Frontal cortex (tissue), 4 donors: Measurements from ENCODE around the gene SLF1. TPM values are rescaled to one million over a fixed set of nuclear protein-coding genes. Genes with fewer than 3 reads are reported as not detected.
"Not testable (repeated sequence)": the region's sequence is repeated elsewhere in the genome, so short reads cannot be mapped to it uniquely, and the experiment has no call there.

ENCODE experiments used
- DNase-seq, 2 donors: peaks; one replicate each; pipeline ENCODE4 v3.0.0; 2012; ENCODE audit warnings: low spot score in 2 of 2
- FAIRE-seq: peaks from 2 replicates; lab custom pipeline; 2012; peaks lifted over from hg19 to GRCh38; lab: Jason Lieb, UNC
- total RNA-seq: library from RNA; depleted of rRNA; stranded (reverse); fragments of >200 nt; gene quantifications from one replicate; pipeline ENCODE4 v1.2.3, GENCODE V29; 2014
- donor health status: control.
- donor health status: control.
- donor health status: control.

SLF1 gene
- total RNA-seq: 92.5 TPM

DNA sequence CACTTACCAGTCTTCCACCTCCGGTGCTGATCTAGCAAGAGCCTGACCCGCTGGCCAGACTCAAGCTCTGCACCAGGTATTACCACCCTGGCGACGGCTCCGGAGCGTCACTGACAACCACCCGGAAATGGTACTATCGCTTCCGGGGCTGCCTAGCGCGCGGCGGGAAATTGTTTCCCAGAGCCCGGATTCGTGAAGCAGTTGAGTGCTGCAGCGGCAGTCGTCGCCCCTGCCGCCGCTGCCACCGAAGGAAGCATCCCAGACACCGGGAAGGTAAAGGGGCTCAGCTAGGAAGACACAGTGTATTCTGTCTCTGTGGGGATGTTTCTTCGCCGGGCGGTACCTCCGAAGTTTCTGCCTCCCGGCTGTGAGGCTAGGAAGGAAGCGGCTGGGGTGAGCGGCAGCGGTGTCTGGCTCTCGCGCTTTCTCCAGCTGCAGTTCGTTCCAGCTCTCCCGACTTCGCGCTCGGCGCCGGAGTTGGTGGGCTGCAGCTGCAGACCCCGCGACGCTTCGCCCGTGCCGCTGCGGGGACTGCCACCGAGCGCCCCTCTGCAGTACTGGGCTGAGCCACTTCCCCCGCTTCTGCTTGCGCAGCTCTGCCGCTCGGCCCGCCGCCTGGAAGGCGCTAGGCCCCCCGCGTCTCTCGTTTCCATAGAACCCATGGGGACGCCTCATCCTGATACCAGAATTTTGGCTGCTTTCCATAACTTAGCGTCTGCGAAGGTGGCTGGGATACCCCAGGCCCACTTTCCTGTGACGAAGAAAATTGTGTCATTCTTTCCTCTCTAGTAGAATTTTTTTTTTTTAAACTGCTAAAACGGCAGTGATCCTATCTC is at the start of gene SLF1, which contains the start of gene KIAA0825:
Gene SLF1, plus strand, starts transcription at position 177 of the 836 bp plus-strand sequence. CDS start 10,142 bp downstream, outside the sequence.
Gene KIAA0825, minus strand, starts transcription at position 112 of the 836 bp plus-strand sequence. CDS start 81,478 bp downstream, outside the sequence.
- FAIRE-seq: no peak
- DNase-seq: peak; percentile 69 to 76

DNA sequence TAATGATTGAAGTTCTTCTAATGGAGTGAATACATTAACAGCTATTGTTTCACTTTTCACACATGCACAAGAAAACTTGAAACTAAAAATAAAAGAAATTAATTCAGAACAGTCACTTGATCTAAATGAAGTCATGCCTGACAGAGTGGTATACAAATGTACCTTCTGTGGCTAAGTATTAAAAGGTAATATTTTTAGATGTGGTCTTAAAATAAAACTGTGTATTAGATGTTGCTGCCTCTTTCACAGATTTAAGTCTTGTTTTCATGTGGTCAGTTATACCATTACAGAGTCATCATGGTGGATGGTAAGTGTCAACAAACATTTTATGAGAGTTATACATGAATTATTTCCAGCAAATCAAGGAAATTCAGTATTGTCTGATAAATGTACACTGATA is 47.1 kb upstream of the SLF1 start:
- DNase-seq (no peak), FAIRE-seq (no peak)

DNA sequence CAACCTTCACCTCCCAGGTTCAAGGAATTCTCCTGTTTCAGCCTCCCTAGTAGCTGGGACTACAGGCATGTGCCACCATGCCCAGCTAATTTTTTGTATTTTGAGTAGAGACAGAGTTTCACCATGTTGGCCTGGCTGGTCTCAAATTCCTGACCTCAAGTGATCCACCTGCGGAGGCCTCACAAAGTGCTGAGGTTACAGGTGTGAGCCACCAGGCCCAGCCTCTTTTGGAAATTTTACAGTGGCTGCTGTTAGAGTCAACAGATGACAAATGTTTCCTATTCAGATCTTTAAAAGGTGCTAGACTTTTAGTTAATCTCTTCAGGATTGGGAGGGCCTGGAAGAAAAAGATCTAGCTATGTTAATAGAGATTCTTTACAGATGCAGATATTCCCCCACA is 45.1 kb upstream of the SLF1 start:
- DNase-seq, FAIRE-seq: not testable (repeated sequence)

DNA sequence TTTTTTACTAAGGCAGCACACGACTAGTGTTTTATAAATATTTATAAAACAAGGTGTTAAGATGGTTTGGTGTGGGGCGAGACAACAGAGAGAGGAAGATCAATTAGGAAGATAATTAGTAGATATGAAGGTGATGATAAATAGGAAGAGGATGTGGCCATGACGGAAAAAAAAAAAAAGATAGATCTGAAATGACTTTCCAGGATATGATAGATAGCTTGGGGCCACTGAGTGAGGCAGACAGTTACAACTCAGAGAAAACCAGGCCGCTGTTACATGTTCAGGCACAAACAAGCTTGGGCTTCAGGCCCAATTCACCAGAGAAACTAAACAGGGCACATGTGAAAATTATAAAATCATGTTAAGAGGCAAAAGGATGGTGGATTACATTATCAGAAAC is 43.3 kb upstream of the SLF1 start:
- DNase-seq (no peak), FAIRE-seq (no peak)

DNA sequence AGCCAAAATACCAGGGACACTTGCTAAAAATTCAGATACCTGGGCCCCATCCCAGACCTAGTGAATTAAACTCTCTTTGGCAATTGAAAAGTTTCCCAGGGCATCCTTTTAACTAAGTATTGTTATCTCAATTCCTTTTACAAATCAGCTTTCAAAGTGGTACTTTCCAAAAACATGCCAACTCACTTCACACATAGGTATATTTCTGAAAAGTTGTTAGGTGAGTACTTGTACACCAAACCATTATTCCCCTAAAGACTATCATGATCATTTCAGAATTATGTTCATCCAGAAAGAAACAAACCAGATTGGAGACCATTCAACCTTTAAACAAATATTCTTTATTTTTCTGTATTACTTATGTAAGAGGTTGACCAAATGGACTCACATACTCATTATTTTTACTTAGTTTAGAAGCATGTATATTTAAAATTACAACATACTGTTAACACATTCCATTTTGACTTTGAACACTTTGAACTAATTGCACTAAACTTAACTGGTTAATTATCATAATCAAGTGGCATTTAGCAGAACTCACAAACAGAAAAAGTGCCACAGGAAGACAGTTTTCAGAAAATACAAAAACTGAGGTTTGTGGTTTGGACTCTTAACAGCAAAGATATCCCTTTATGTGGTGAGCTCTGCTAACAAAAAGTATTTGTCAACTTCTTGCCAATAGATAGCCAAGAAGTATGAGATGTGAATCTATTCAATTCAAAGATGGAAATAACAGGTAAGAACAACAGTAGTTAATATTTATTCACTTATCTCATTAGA is 40.8 kb upstream of the SLF1 start:
- DNase-seq (no peak), FAIRE-seq (no peak)

DNA sequence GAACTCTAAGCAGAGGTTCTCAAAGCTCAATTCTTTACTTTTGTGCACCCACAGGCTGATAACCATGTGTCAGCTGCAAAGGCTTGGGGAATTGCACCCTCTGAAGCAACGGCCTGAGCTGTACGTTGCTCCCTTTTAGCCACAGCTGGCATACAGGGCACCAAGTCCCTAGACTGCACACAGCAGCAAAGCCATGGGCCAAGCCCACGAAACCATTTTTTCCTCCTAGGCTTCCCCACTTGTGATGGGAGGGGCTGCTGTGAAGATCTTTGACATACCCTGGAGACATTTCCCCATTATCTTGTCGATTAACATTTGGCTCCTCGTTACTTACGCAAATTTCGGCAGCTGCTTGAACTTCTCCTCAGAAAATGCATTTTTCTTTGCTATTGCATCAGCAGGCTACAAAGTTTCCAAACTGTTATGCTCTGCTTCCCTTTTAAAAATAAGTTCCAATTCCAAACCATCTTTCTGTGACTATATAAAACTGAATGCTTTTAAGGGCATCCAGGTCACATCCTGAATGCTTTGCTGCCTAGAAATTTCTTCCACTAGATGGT is 23.1 kb upstream of the SLF1 start:
- FAIRE-seq (no peak), DNase-seq (no peak)

DNA sequence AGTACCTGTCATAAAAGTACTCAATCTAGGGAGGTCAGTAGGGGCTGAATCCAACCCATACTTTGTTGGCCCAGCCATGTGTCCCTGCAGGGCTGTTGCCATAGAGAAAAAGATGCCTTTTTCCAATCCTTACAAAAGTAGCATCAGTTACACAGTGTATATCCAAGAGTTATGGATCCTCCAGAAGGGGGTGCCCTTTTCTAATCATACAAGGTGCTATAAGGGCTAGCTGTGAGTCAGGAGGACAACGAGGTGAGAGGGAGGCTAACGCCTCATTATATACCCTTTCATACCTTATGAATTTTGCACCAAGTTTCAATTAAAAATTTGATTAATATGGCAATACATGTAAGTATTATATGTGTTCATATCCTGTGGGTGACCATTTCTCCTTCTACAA is 4.9 kb upstream of the SLF1 start:
- no peak for DNase-seq
- no peak for FAIRE-seq

DNA sequence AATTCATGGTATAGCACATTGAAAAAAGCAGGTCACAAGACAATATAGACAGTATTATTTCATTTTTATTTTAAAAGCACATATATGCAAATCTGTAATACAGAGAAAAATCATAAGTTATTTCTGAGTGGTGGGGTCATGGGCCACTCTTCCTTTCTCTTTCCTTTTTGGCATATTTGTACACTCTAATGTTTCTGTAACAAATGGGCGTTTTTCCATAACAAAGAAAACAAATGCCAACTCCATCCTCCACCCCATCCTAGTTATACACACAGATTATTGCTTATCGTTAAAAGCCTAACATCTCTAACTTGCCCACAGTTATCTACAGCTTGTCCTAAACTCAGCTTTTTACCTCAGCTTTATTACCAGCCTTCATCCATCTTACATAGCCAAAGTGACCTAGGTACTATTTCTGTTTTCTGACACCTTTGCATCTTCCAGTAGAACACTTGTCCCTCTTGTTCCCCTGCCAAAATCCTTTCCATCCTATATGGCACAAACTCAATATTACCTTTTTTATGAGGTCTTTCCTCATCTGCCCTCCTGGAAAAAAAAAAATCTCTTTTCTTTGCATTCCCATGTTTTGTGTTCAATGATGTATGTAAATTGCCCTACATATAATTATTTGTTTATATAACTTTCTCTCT is 4.2 kb upstream of the SLF1 start:
- DNase-seq (no peak), FAIRE-seq (no peak)

DNA sequence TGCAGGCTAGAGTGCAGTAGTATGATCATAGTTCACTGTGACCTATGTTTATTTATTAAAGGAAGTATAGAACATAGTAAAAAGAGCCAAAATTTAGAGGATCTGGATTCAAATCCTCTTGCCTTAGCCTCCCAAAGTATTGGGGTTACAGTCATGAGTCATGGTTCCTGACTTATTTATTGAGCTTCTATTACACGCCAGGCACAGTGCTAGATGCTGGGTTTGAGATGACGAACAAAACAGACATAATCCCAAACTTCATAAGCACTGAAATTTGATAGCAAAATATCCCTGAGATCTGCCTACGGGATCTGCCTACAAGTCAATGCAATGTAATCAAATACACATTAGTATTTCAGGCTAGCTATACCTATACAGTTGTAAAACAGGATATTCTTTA is 2.6 kb upstream of the SLF1 start:
- DNase-seq (no peak), FAIRE-seq (no peak)

DNA sequence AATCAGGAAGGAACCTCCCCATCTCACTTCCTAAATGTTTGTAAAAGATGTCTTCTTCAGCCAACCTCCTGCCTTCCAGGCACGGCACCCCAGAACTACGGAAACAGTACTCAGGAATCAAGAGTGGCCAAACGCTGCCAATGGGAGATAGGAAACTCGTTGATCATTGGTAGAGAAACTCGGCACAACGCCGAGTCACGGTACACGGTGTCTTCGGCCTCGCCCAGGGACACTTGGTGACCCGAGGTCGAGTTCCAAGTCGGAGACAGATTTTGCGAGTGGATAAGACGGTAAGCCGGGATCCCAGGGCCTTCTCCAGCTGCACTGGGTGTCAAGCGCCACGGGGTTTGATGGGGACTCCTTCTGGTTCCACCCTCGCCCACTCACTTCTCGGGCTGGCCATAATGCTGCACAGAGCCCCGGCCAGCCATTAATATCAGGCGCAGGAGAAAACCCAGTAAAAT is 408 bp upstream of the SLF1 start:
- DNase-seq (peak in 1 of 2 donors; percentile 12), FAIRE-seq (no peak)

DNA sequence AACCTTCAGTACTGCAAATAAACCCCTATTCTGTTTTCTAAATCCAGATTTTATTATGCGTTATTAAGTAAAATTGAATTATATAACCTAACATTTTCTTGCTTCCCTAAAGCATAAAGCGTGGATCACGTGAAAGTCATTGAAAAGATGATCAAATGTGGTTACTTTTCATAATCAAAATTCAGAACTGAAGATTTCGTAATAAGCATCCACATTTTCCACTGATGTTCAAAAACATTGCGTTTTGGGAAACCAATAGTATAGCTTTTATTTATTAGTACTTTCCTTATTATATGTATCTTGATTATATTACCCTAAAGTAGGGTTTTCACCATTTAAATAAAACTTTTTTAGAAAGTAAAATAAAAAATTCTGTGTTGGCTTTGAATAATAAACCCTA is 1.8 kb downstream of the SLF1 start:
- FAIRE-seq (no peak), DNase-seq (no peak)

DNA sequence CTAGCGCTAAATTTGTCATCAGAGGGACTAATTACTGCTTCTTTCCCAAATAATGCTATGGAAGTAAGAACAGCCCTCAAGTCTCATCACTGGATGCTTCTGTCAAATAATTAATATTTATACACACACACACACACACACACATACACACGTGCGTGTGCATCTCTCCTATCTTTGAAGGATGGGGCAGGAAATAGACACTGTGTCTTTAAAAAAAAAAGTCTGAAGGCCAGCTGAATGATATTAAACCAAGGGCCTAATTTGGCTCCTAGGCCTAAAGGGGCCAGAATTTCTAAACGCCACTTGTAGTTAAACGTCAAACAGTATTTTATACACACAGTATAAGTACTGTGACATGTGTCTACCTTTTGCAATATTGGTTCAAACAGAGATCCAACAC is 3.3 kb downstream of the SLF1 start:
- no peak for FAIRE-seq
- no peak for DNase-seq

DNA sequence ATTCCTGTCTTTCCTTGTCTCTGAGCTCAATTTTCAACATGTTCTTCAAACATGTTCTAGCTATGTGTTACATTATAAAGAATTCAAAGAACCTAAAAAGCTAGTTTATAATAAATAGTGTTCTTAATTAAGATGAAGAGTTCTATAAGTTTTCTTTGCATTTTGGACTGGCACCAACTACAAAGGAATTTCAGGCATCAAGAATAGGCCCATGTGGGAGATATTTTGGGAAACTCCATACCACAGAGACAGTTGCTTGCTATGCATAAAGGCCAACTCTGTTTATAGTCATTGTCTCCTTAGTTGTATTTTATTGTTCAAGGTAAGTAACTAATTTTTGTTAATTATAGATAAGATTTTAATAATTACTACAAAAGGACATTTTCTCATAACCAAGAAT is 4.5 kb downstream of the SLF1 start:
- DNase-seq (no peak), FAIRE-seq (peak; percentile 19)

DNA sequence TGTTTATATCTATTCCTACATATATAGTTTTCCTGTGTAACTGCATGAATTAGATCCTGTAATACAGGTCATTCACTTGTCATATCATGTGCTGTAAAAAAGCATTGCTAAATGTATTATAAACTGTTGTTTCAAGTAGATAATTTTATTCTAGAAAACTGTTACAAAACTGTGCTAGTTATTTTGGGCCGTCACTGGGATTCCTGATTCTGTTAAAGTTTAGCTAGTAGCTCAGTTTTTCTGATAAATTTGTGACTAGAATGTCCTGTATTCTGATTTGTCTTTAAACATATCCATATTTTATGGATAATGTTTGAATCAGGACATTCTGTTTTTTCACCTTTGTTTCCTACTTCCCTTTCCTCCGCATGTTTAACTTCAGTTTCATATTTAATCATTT is 5.4 kb downstream of the SLF1 start:
- no peak for DNase-seq
- no peak for FAIRE-seq

DNA sequence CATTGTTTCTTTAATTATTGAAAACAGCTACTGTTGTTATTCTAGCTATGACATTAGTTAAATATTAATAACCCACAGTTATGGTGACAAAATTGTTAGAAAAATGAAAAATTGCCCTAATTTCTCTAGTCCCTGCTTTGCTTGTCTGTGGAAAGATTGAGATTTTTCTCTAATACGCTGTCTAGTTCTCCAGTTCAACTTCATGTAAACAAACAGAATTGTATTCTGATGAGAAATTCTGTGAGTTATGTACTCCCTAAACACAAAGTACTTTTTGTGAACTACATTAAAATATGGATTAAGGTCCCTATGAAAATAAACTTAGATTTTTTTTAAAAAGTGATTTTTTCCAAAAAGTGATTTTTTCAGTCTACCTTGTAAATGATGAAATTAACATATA is 8.7 kb downstream of the SLF1 start:
- DNase-seq: no peak
- no peak for FAIRE-seq

DNA sequence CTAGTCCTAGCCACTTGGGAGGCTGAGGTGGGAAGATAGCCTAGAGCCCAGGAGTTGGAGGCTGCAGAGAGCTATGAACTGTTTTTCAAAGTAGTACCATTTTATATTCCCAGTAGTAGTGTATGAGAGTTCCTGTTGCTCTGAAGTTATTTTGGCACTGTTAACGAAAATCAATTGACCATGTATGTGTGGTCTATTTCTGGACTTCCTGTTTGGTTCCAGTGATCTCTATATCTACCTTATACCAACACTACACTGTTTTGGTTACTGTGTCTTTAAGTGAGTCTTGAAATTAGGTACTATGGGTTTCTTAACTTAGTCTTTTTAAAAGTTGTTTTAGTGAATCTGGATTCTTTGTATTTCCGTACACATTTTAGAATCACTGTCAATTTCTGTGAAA is 13.6 kb downstream of the SLF1 start:
- DNase-seq: no peak
- no peak for FAIRE-seq

DNA sequence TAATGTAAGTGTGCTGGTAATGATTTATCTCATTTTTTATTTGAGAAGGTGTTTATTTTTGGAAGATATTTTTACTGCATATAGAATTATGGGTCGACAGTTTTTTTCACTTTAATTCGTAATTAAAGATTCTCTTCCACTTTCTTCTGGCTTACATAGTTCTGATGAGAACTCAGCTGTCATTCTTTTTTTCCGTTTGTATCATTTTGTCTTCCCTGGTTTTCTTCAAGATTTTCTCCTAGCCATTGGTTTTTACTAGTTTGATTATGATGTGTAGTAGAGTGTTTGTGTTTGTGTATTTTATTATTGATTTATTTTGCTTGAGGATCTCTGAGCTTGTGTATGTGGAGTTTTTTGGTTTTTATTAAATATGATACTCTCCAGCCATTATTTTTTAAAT is 21.7 kb downstream of the SLF1 start:
- FAIRE-seq (no peak), DNase-seq (no peak)

DNA sequence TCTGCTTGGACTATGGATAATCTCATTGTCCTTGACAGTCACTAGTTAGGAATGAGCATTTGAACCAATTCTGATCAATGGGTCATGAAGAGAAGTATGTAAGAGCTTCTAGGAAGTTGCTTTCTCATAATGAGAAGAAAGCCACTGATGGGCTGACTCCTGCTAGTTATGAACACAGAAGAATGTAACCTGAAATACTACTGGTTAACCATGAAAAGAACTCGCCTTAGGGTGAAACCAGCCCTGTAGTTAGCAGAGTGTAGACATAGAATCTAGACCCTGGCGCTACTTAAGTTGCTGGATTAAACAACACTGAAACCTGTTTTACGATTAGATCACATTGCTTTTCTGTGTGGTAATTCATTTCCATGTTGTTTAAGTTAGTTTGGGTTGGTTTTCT is 26.6 kb downstream of the SLF1 start:
- FAIRE-seq (no peak), DNase-seq (no peak)

DNA sequence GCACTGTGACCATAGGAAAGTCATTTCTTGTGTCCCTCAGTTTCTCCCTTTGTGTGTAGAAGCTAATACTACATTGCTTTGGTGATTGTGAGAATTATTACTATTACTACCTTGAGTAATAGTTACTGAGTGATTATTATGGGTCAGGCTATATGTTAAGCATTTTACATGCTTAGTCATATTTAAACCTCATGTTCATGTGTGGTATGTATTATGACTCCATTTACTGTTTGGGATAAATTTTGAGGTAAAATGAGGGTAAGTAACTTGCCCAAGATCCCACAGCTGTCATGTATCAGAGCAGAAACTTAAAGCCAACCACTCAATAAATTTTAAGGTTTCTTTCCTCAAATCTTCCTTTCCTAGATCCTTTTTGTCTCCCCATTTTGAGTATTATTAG is 28.3 kb downstream of the SLF1 start:
- no peak for FAIRE-seq

DNA sequence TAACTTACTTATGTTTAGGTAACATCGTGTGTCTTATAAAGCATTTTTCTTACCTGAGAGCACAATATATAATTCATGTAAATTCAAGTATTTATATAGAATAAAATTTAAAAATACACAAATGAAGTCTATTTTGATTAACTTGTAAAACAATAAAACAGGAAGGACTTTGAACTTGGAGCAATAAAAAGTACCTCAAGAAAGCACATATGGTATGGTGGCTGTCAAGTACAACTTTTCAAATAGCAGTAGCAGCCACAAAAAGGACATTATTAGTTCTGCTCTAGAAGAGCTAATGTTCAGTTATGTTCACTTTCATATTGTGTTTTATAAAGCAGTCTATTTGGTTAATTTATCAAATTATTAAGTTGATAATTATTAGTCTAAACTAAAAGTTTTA is 31.4 kb downstream of the SLF1 start:
- DNase-seq (no peak), FAIRE-seq (no peak)

More for the DNA sequence above, 28.3 kb downstream of the SLF1 start:
- no peak for DNase-seq
